CD14-positive monocyte (primary cell): ENCODE data around the gene CCR3. TPM values are rescaled to one million over a fixed set of nuclear protein-coding genes. Genes with fewer than 3 reads are reported as not detected.

Experiments used
- DNase-seq, 3 donors: peaks; one replicate each; pipeline ENCODE4 v3.0.0-alpha.2; 2011 to 2022
- H2AFZ ChIP-seq: 2 replicates; pipeline ENCODE4 v1.6.0; 2012; ENCODE audit warnings: mild to moderate bottlenecking, low read depth, low read length, inconsistent platforms; ENCODE audit not compliant: insufficient read depth, poor library complexity, severe bottlenecking
- H3K27ac ChIP-seq, 2 donors: 1 replicate in 1 of 2; 2 replicates in 1 of 2; pipeline ENCODE4 v1.5.1; 2012 to 2013; ENCODE audit warnings: low read length in 2 of 2, control low read depth in 1 of 2, inconsistent platforms in 1 of 2, low read depth in 1 of 2, mild to moderate bottlenecking in 1 of 2
- H3K27me3 ChIP-seq, 2 donors: one replicate each; pipeline versions ENCODE4 v1.6.0 to v1.6.1; 2011 to 2013; ENCODE audit warnings: low read length in 2 of 2; ENCODE audit not compliant: control insufficient read depth in 2 of 2, insufficient read depth in 2 of 2
- H3K36me3 ChIP-seq, 2 donors: replicated peaks in 1 of 2; 1 replicate in 1 of 2; 2 replicates in 1 of 2; pipeline versions ENCODE4 v1.5.1 to v1.6.1; 2012 to 2013; ENCODE audit warnings: low read length in 2 of 2, control low read depth in 1 of 2, inconsistent platforms in 1 of 2, mild to moderate bottlenecking in 1 of 2; ENCODE audit not compliant: insufficient read depth in 2 of 2, control insufficient read depth in 1 of 2
- H3K4me1 ChIP-seq, 2 donors: 1 replicate in 1 of 2; 2 replicates in 1 of 2; pipeline versions ENCODE4 v1.5.1 to v1.6.1; 2012 to 2013; ENCODE audit warnings: low read length in 2 of 2, control low read depth in 1 of 2, inconsistent platforms in 1 of 2, mild to moderate bottlenecking in 1 of 2, moderate library complexity in 1 of 2; ENCODE audit not compliant: insufficient read depth in 2 of 2, control insufficient read depth in 1 of 2
- H3K4me2 ChIP-seq: replicated peaks from 2 replicates; pipeline ENCODE3; 2012; ENCODE audit warnings: low read length, moderate library complexity, mild to moderate bottlenecking; ENCODE audit not compliant: poor library complexity, severe bottlenecking; ENCODE audit errors: extremely low read depth
- H3K4me3 ChIP-seq, 3 experiments: fragments of 200-600 bp in 1 of 3; sonication (generic) in 1 of 3; replicated peaks in 1 of 3; 1 replicate in 2 of 3; 2 replicates in 1 of 3; pipeline ENCODE4 v1.5.1; 2011 to 2013; ENCODE audit warnings: low read length in 3 of 3, mild to moderate bottlenecking in 3 of 3, control low read depth in 2 of 3, low read depth in 2 of 3, inconsistent platforms in 1 of 3, moderate library complexity in 1 of 3
- H3K79me2 ChIP-seq: 2 replicates; pipeline ENCODE4 v1.6.0; 2012; ENCODE audit warnings: mild to moderate bottlenecking, control low read depth, inconsistent platforms, low read length, moderate library complexity; ENCODE audit not compliant: insufficient read depth
- H3K9ac ChIP-seq: 2 replicates; pipeline ENCODE4 v1.6.0; 2017; ENCODE audit warnings: low read length, mild to moderate bottlenecking; ENCODE audit not compliant: insufficient read depth, poor library complexity, severe bottlenecking
- H3K9me3 ChIP-seq, 2 donors: replicated peaks in 1 of 2; 1 replicate in 1 of 2; 2 replicates in 1 of 2; pipeline versions ENCODE4 v1.5.1 to v1.6.1; 2012 to 2013; ENCODE audit warnings: low read length in 2 of 2, control low read depth in 1 of 2; ENCODE audit not compliant: control insufficient read depth in 1 of 2, insufficient read depth in 1 of 2
- H4K20me1 ChIP-seq: 2 replicates; pipeline ENCODE4 v1.6.0; 2012; ENCODE audit warnings: mild to moderate bottlenecking, low read length, control low read depth, moderate library complexity; ENCODE audit not compliant: insufficient read depth
- H3K27ac Mint-ChIP-seq, 7 donors: one replicate each; pipeline ENCODE4 v1.8.0; 2020; ENCODE audit warnings: mild to moderate bottlenecking in 7 of 7, mixed read lengths in 7 of 7, moderate library complexity in 6 of 7, inconsistent platforms in 2 of 7
- H3K27me3 Mint-ChIP-seq, 3 donors: one replicate each; pipeline ENCODE4 v1.8.0; 2021 to 2022; ENCODE audit warnings: low read depth in 3 of 3, mild to moderate bottlenecking in 3 of 3, mixed read lengths in 3 of 3, moderate library complexity in 3 of 3, inconsistent platforms in 1 of 3
- H3K36me3 Mint-ChIP-seq, 2 donors: one replicate each; pipeline ENCODE4 v1.8.0; 2020; ENCODE audit warnings: mixed read lengths in 2 of 2, inconsistent platforms in 1 of 2, mild to moderate bottlenecking in 1 of 2
- H3K4me1 Mint-ChIP-seq: one replicate; pipeline ENCODE4 v1.8.0; 2020; ENCODE audit warnings: mild to moderate bottlenecking, mixed read lengths
- H3K4me3 Mint-ChIP-seq, 2 donors: one replicate each; pipeline ENCODE4 v1.8.0; 2020; ENCODE audit warnings: mild to moderate bottlenecking in 2 of 2, mixed read lengths in 2 of 2, moderate library complexity in 1 of 2
- H3K9me3 Mint-ChIP-seq, 7 donors: one replicate each; pipeline ENCODE4 v1.8.0; 2020 to 2022; ENCODE audit warnings: mixed read lengths in 7 of 7, mild to moderate bottlenecking in 6 of 7, moderate library complexity in 6 of 7, inconsistent platforms in 2 of 7
- WGBS: methylation state at CpG from one replicate; pipeline ENCODE4 v1.1.5; 2013; ENCODE audit warnings: missing lambda C conversion rate; ENCODE audit not compliant: insufficient coverage; 5-methylcytosine and 5-hydroxymethylcytosine counted together
- intact Hi-C, 2 donors: fragments of 100-400 bp; cut with micrococcal nuclease; formaldehyde crosslinking; loops; one replicate each; pipeline versions ENCODE4 v1.15.0 to v1.15.1; 2023
- polyA plus RNA-seq, 3 donors: library from polyadenylated mRNA; depleted of rRNA in 1 of 3; unstranded in 2 of 3; stranded (reverse) in 1 of 3; fragments of 300-500 nt in 2 of 3; fragments of >200 nt in 1 of 3; fragmentation: Illumina TruSeq in 2 of 3; gene quantifications; 1 replicate in 2 of 3; 2 replicates in 1 of 3; pipeline ENCODE4 v1.2.3, GENCODE V29; 2012 to 2021
- TF ChIP-seq, protein P1 (sequence below): fragments of 200-600 bp; IDR thresholded peaks from one replicate; pipeline ENCODE4 v1.8.0; 2022; ENCODE audit warnings: antibody characterized with exemption, mild to moderate bottlenecking

CCR3 gene
- polyA plus RNA-seq, 3 donors, result 0.38 to 0.74 (median 0.44) TPM

DNA sequence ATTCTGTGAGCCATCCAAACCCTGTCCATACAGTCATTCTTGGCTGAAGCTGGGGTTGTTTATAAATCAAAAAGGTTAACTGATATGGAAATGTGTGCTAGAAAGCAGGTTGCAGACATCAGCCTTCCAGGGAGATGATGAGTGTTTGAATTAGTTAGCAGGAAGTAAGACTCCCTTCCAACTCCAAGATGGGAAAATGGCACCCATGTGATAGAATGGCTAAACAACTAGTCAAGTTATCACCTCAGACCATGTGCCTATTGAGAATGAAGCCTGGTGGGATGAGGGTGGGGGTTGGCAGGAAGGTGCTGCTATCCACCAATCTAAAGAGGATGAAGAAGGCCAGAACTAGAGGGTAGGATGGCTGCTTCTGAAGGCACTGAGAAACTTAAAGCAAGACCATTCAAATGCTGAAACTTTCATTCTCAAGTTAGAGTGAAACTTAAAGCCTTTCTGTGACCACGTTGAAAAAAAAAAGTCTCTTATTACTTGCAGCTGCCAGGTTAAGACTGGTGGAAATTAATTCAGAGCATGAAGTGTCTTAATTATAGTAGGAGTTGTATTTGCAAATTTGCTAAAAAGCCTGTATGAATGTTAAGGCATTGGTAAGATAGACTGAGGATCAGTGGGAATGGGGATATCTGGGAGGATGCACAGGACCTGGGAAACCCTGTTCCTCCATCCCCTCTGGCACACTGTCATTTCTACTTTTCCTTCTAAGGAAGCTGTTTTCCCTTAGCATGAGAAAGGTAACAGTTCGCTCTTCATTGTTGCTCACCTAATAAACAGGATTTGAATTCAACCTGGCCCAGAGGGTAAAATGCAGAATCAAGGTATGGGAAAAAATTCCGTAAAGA, 36.8 kb downstream of the CCR3 start:
- no peak for DNase-seq
- Histone ChIP-seq H2AFZ (no peak overlapping the region), H3K4me2 (no peak overlapping the region), H3K36me3 (no peaks in the 10 kb centered on the region), H3K4me1 (peaks cover 31 to 43% of the 10 kb centered on the region in 2 donors), H4K20me1 (no peaks in the 10 kb centered on the region), H3K9me3 (peaks cover 0 to 5% of the 10 kb centered on the region in 2 donors), H3K4me3 (no peak overlapping the region), H3K27me3 (no peaks in the 10 kb centered on the region), H3K27ac (no peak overlapping the region), H3K9ac (no peak overlapping the region), H3K79me2 (no peaks in the 10 kb centered on the region)
- H3K4me1 Mint-ChIP-seq, result peaks cover 41% of the 10 kb centered on the region
- intact Hi-C loops, result loop anchor here in 1 of 2 donors (5.0 kb wide), 1 partner anchor 88 kb away; no protein-coding TSS in a partner anchor
- peak overlapping the region in 1 of 2 donors; percentile 24 for H3K4me3 Mint-ChIP-seq
- TF ChIP-seq, protein P1, sequence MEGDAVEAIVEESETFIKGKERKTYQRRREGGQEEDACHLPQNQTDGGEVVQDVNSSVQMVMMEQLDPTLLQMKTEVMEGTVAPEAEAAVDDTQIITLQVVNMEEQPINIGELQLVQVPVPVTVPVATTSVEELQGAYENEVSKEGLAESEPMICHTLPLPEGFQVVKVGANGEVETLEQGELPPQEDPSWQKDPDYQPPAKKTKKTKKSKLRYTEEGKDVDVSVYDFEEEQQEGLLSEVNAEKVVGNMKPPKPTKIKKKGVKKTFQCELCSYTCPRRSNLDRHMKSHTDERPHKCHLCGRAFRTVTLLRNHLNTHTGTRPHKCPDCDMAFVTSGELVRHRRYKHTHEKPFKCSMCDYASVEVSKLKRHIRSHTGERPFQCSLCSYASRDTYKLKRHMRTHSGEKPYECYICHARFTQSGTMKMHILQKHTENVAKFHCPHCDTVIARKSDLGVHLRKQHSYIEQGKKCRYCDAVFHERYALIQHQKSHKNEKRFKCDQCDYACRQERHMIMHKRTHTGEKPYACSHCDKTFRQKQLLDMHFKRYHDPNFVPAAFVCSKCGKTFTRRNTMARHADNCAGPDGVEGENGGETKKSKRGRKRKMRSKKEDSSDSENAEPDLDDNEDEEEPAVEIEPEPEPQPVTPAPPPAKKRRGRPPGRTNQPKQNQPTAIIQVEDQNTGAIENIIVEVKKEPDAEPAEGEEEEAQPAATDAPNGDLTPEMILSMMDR, result no peak
- H3K27ac Mint-ChIP-seq, result no peak overlapping the region
- peaks cover 0 to under 1% (median 0%) of the 10 kb centered on the region in 3 donors for H3K27me3 Mint-ChIP-seq
- 100% methylated on average over 1 of the region's 3 CpGs for WGBS
- H3K36me3 Mint-ChIP-seq, result peaks cover 4 to 15% of the 10 kb centered on the region in 2 donors
- peaks cover 3 to 14% (median 6%) of the 10 kb centered on the region in 7 donors for H3K9me3 Mint-ChIP-seq

DNA sequence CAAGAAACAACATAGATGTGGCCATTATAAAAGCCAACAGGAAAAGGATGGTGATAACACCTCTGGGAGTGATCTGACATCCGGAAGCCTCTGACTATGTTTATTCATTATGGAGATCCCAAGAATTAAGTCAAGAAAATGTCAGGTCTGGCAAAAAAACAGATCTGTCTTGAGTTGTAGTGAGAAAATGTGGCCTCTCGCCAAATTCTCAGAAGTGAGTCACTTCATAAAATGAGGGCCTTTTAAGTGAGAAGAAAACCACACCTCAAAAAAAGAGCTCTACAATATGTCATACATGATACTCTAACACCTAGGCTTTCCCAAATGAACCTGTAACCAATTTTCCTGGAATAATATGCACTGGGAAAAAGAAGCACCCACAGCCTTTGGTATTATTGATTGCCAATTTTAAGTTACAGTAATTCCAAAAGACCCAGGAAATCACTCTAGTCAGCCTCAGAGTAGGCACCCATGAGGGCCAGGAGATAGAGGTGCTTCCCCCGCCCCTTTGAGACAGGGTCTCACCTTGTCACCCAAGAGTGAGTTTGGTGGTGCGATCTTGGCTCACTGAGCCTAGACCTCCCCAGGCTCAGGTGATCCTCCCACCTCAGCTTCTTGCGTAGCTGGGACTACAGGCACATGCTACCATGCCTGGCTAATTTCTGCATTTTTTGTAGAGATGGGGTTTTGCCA, 38.0 kb downstream of the CCR3 start:
- H3K27ac Mint-ChIP-seq, result no peak overlapping the region
- DNase-seq, result peak; percentile 29 to 41 (median 31)
- no peak overlapping the region for H3K4me3 Mint-ChIP-seq
- no peak overlapping the region for H3K9ac ChIP-seq
- no peaks in the 10 kb centered on the region for H3K27me3 Mint-ChIP-seq
- H3K36me3 ChIP-seq, result no peaks in the 10 kb centered on the region
- peaks cover 3 to 14% (median 6%) of the 10 kb centered on the region in 7 donors for H3K9me3 Mint-ChIP-seq
- no peak overlapping the region for H2AFZ ChIP-seq
- no peaks in the 10 kb centered on the region for H3K79me2 ChIP-seq
- H3K27me3 ChIP-seq, result no peaks in the 10 kb centered on the region
- H3K27ac ChIP-seq, result no peak overlapping the region
- H3K4me1 ChIP-seq, result peaks cover 35 to 52% of the 10 kb centered on the region in 2 donors
- H4K20me1 ChIP-seq, result no peaks in the 10 kb centered on the region
- H3K4me2 ChIP-seq, result no peak overlapping the region
- intact Hi-C loops, result loop anchor here in 1 of 2 donors (5.0 kb wide), 1 partner anchor 87 kb away; no protein-coding TSS in a partner anchor
- TF ChIP-seq, protein P1, result no peak
- H3K9me3 ChIP-seq, result peaks cover 0 to 5% of the 10 kb centered on the region in 2 donors
- peaks cover 50% of the 10 kb centered on the region for H3K4me1 Mint-ChIP-seq
- no peak overlapping the region for H3K4me3 ChIP-seq
- WGBS, result 87% methylated on average over 3 of the region's 5 CpGs
- peaks cover 4 to 15% of the 10 kb centered on the region in 2 donors for H3K36me3 Mint-ChIP-seq
